Duodenal mucosa (tissue), 2 donors: ENCODE results near the gene SNHG17.
"Not testable (repeated sequence)": the region's sequence is repeated elsewhere in the genome, so short reads cannot be mapped to it uniquely, and the experiment has no call there.

Experiments
- H3K27ac ChIP-seq: one replicate; pipeline ENCODE4 v1.7.0; 2013; ENCODE audit warnings: low read depth, low read length
- H3K27me3 ChIP-seq, 2 donors: one replicate each; pipeline ENCODE4 v1.7.0; 2013; ENCODE audit warnings: low read length in 2 of 2, control low read depth in 1 of 2; ENCODE audit not compliant: insufficient read depth in 2 of 2, control insufficient read depth in 1 of 2
- H3K36me3 ChIP-seq, 2 donors: one replicate each; pipeline ENCODE4 v1.7.0; 2013; ENCODE audit warnings: low read length in 2 of 2, control low read depth in 1 of 2; ENCODE audit not compliant: insufficient read depth in 2 of 2, control insufficient read depth in 1 of 2
- H3K4me1 ChIP-seq, 2 donors: one replicate each; pipeline ENCODE4 v1.7.0; 2013; ENCODE audit warnings: low read length in 2 of 2, control low read depth in 1 of 2; ENCODE audit not compliant: insufficient read depth in 2 of 2, control insufficient read depth in 1 of 2
- H3K4me3 ChIP-seq, 2 donors: one replicate each; pipeline ENCODE4 v1.7.0; 2013; ENCODE audit warnings: low read length in 2 of 2, low read depth in 1 of 2
- H3K9ac ChIP-seq, 2 donors: one replicate each; pipeline ENCODE4 v1.7.0; 2013; ENCODE audit warnings: low read length in 2 of 2, low read depth in 1 of 2
- H3K9me3 ChIP-seq, 2 donors: one replicate each; pipeline ENCODE4 v1.7.0; 2013; ENCODE audit warnings: low read length in 2 of 2, control low read depth in 1 of 2; ENCODE audit not compliant: control insufficient read depth in 1 of 2

The SNHG17 gene

DNA sequence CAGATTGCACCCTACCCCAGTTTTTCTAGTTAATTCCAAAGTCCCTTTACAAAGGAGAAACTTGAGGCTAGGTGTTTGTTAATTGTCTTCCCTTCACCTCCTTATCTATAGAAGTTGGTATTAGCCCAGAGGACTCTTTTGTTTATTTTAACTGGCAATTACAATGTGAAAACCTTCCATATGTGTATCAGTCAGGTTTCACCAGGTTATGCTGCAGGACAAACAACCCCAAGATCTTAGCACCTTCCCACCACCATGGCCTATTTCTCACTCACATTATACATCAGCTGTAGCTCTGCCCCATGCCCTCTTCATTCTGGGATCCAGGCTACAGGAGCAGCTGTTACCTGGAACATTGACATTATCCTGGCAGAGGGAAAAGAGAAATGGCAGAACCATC is 31.1 kb downstream of the SNHG17 start:
- no peaks in the 10 kb centered on the region for H3K9me3 ChIP-seq
- H3K9ac ChIP-seq: no peak overlapping the region
- no peak overlapping the region for H3K27ac ChIP-seq
- H3K4me1 ChIP-seq: no peaks in the 10 kb centered on the region
- H3K27me3 ChIP-seq: no peaks in the 10 kb centered on the region
- no peaks in the 10 kb centered on the region for H3K36me3 ChIP-seq
- no peak overlapping the region for H3K4me3 ChIP-seq

GRCh38 chr20:38402816-38403215 is 32.3 kb downstream of the SNHG17 start:
- no peaks in the 10 kb centered on the region for H3K27me3 ChIP-seq
- no peaks in the 10 kb centered on the region for H3K9me3 ChIP-seq
- H3K27ac ChIP-seq: no peak overlapping the region
- H3K4me3 ChIP-seq: no peak overlapping the region
- H3K9ac ChIP-seq: no peak overlapping the region
- H3K36me3 ChIP-seq: no peaks in the 10 kb centered on the region
- H3K4me1 ChIP-seq: no peaks in the 10 kb centered on the region

DNA sequence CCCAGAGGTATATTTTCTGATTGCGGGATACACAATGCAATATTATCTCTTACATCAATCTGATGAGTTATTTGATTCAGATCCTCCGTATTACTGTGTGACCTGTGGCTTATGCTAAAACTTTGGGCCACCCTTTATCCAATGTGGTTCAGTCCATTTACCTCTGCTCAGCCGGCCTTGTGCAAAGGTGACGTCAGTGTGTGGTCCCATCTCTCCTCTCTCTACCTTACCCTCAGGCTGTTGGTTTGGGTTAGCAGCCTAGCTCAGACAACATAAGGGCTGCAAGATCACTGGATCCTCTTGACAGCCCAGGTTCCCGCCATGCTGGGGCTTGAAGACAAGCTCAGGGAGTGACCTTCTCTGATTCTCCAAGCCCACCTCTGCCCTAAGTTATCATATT is 33.0 kb downstream of the SNHG17 start:
- no peaks in the 10 kb centered on the region for H3K4me1 ChIP-seq
- no peak overlapping the region for H3K27ac ChIP-seq
- no peaks in the 10 kb centered on the region for H3K36me3 ChIP-seq
- H3K27me3 ChIP-seq: no peaks in the 10 kb centered on the region
- no peak overlapping the region for H3K9ac ChIP-seq
- H3K4me3 ChIP-seq: no peak overlapping the region
- no peaks in the 10 kb centered on the region for H3K9me3 ChIP-seq

DNA sequence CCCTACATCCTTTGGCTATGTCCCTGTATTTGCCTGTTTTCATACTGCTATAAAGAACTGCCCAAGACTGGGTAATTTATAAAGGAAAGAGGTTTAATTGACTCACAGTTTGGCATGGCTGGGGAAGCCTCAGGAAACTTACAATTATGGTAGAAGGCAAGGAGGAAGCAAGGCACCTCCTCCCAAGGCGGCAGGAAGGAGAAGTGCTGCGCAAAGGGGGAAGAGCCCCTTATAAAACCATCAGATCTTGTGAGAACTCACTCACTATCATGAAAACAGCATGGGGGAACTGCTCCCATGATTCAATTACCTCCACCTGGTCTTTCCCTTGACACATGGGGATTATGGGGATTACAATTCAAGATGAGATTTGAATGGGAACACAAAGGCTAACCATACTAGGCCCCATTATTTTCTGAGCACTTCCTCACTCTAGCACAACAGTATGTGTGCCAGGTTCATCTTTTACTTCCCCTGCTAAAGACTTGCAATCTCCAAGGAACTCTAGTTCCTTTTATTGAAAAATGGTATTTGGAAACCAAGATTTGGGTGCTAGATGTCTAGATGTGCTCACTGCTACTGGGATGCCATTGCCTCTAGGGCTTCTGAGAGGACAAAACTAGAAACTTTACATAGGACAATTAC is 39.3 kb downstream of the SNHG17 start:
- not testable (repeated sequence) for H3K36me3 ChIP-seq, H3K4me1 ChIP-seq, H3K27me3 ChIP-seq, H3K9ac ChIP-seq, H3K4me3 ChIP-seq, H3K27ac ChIP-seq, H3K9me3 ChIP-seq

DNA sequence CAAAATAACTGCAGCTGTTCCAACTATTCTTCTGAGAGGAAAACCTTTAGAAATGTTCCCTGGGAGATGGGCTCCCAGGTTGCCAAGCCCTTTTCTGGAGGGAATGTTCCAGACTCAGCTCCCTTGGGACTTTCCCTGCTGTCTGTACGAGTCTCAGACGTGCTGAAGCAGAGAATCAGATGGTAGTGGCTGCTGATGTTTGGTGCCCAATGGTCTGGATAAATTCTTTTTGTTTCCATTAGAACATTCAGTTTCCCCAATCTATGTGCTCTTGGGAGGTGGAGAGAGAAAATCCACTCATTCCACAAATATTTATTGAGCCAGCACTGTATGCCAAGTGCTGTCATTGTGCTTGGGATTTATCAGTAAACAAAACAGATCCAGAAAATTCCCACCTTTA is 40.0 kb downstream of the SNHG17 start:
- Histone ChIP-seq H3K36me3 (no peaks in the 10 kb centered on the region), H3K4me3 (no peak overlapping the region), H3K9ac (no peak overlapping the region), H3K27ac (no peak overlapping the region), H3K9me3 (no peaks in the 10 kb centered on the region), H3K27me3 (peaks cover 0 to 4% of the 10 kb centered on the region in 2 donors), H3K4me1 (no peaks in the 10 kb centered on the region)

- Histone ChIP-seq H3K27me3 (peaks cover 0 to 4% of the 10 kb centered on the region in 2 donors), H3K4me3 (no peak overlapping the region), H3K9me3 (no peaks in the 10 kb centered on the region), H3K36me3 (no peaks in the 10 kb centered on the region), H3K4me1 (no peaks in the 10 kb centered on the region), H3K9ac (no peak overlapping the region), H3K27ac (no peak overlapping the region)
These were observed 41.9 kb downstream of the SNHG17 start for GRCh38 chr20:38393259-38393658.

DNA sequence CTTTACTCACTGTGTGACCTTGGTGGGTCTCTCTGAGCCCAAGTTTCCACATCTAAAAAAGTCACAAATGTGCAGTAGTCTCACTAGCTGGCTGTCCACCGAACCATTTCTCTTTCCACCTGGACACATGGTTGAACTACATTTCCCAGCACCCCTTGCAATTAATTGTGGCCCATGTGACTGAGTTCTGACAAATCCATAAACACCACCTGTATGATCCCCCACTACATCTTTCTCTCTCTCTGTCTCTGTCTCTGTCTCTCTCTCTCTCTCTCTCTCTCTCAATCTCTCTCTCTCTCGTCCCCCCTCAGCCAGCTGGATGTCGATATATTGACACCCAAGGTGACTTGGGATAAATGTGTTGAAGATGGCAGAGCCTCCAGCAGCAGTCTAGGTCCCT is 42.8 kb downstream of the SNHG17 start:
- H3K4me1 ChIP-seq: no peaks in the 10 kb centered on the region

GRCh38 chr20:38387953-38388352 is 47.2 kb downstream of the SNHG17 start:
- no peaks in the 10 kb centered on the region for H3K4me1 ChIP-seq
- H3K9me3 ChIP-seq: no peaks in the 10 kb centered on the region
- H3K36me3 ChIP-seq: no peaks in the 10 kb centered on the region
- H3K4me3 ChIP-seq: no peak overlapping the region
- no peak overlapping the region for H3K9ac ChIP-seq
- peaks cover 0 to 4% of the 10 kb centered on the region in 2 donors for H3K27me3 ChIP-seq
- H3K27ac ChIP-seq: no peak overlapping the region

More for the DNA sequence above, 42.8 kb downstream of the SNHG17 start:
- no peak overlapping the region for H3K9ac ChIP-seq
- H3K9me3 ChIP-seq: no peaks in the 10 kb centered on the region
- H3K27ac ChIP-seq: no peak overlapping the region
- H3K27me3 ChIP-seq: peaks cover 0 to 4% of the 10 kb centered on the region in 2 donors
- H3K4me3 ChIP-seq: no peak overlapping the region
- H3K36me3 ChIP-seq: no peaks in the 10 kb centered on the region

DNA sequence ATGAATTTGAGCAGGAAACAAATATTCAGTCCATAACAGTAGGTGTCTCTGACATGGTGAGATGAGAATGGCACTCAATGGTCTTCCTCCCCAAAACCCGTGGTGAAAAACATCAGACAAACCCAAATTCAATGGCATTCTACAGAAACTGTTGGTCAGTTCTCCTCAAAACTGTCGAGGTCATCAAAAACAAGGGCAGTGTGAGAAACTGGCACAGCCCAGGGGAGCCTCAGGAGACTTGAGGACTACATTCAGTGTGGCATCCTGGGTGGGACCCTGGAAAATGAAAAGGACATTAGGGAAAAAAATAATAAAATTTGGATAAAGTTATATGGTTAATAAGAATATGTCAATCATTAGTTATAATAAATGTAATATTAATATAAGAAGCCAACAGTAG is 48.3 kb downstream of the SNHG17 start:
- Histone ChIP-seq H3K9me3 (no peaks in the 10 kb centered on the region), H3K27me3 (no peaks in the 10 kb centered on the region), H3K27ac (no peak overlapping the region), H3K4me3 (no peak overlapping the region), H3K9ac (no peak overlapping the region), H3K36me3 (no peaks in the 10 kb centered on the region), H3K4me1 (no peaks in the 10 kb centered on the region)

DNA sequence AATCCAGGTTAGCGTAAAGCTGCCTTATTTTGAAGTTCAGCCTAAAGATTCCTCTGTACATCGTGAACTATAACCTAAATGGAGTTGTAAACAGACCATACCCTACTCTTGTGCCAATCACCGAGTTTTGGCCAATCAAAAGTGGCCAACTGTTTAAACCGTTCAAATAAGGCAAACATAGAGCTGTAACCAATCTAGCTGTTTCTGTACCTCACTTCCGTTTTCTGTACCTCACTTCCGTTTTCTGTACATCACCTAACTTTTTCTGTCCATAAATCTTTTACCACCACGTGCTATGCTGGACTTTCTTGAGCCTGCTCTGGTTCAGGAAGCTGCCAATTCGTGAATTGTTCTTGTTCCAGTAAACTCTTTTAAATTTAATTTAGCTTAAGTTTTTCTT is 49.1 kb downstream of the SNHG17 start:
- Histone ChIP-seq H3K4me3 (no peak overlapping the region), H3K27ac (no peak overlapping the region), H3K9ac (no peak overlapping the region), H3K4me1 (no peaks in the 10 kb centered on the region), H3K9me3 (no peaks in the 10 kb centered on the region), H3K36me3 (no peaks in the 10 kb centered on the region), H3K27me3 (no peaks in the 10 kb centered on the region)

- Histone ChIP-seq H3K9ac (no peak overlapping the region), H3K9me3 (no peaks in the 10 kb centered on the region), H3K27me3 (no peaks in the 10 kb centered on the region), H3K4me3 (no peak overlapping the region), H3K4me1 (no peaks in the 10 kb centered on the region), H3K36me3 (no peaks in the 10 kb centered on the region), H3K27ac (no peak overlapping the region)
These were observed 52.0 kb downstream of the SNHG17 start for GRCh38 chr20:38383147-38383546.
